Measurements from ENCODE around the gene PRH1.

GRCh38 chr12:10861366-10861765, 22.7 kb downstream of the PRH1 start:
- TF ChIP-seq CTCF (IDR thresholded peaks at IDR 0.05; ENCODE audit: borderline replicate concordance, extremely low read depth, low read length, poor library complexity, severe bottlenecking), result no peak
- TF ChIP-seq EZH2 (IDR thresholded peaks at IDR 0.05; ENCODE audit: borderline replicate concordance, low read depth, low read length, severe bottlenecking), result no peak
